GM10248 (cell line): ENCODE data around the gene SH3PXD2B.

ENCODE experiments used
- CTCF ChIA-PET: fragments of 300-600 bp; sonication (Branson Sonifier 250); formaldehyde crosslinking; extraction: SDS; loops from one replicate; lab custom pipeline; 2021; ENCODE audit warnings: antibody characterized with exemption; lab: Yijun Ruan, JAX
- POLR2A ChIA-PET: fragments of 350-650 bp; sonication (Branson Sonifier 250); formaldehyde crosslinking; extraction: SDS; loops from one replicate; lab custom pipeline; 2020; ENCODE audit warnings: antibody characterized with exemption; lab: Yijun Ruan, JAX
- DNase-seq: peaks from one replicate; pipeline ENCODE4 v3.0.0; 2012; ENCODE audit errors: extremely low spot score
- TF ChIP-seq, protein P1 (sequence below): IDR thresholded peaks from 2 replicates; pipeline ENCODE4 v1.5.1; 2012; ENCODE audit warnings: mild to moderate bottlenecking, low read depth; ENCODE audit errors: extremely low read depth, missing control alignments, control extremely low read depth

SH3PXD2B gene

DNA sequence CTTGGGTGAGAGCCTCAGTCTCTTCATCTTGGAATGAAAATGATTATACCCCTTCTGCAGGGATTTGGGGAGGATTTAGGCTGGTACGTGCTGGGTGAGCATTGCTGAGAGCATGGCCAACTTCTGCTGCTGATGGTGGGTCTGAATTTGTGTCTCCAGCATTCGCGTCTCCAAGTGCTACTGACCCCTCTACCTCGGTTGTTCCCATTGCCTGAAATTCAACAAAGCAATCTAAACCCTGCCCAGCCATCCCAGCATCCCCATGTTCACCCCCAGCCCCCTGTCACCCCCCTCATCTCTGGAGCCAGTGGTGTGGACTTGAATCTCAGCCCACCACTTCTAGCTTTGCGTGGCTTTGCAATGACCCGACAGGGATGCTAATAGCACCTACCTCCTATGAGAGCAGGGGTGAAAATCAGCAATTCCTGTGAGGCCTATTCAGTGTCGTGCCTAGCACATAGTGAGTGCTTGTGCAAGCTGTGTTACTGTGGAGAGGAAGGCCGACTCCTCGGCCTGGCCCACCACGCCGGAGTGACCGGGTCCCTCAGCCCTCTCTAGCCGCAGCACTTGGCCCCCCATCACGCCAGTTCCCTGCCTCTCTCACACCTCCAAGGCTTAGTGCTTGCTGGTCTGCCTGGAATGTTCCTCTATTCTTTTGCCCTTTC is 43.4 kb upstream of the SH3PXD2B start:
- no peak for DNase-seq
- POLR2A ChIA-PET, result no interaction called here
- CTCF ChIA-PET, result no interaction called here
- TF ChIP-seq, protein P1, sequence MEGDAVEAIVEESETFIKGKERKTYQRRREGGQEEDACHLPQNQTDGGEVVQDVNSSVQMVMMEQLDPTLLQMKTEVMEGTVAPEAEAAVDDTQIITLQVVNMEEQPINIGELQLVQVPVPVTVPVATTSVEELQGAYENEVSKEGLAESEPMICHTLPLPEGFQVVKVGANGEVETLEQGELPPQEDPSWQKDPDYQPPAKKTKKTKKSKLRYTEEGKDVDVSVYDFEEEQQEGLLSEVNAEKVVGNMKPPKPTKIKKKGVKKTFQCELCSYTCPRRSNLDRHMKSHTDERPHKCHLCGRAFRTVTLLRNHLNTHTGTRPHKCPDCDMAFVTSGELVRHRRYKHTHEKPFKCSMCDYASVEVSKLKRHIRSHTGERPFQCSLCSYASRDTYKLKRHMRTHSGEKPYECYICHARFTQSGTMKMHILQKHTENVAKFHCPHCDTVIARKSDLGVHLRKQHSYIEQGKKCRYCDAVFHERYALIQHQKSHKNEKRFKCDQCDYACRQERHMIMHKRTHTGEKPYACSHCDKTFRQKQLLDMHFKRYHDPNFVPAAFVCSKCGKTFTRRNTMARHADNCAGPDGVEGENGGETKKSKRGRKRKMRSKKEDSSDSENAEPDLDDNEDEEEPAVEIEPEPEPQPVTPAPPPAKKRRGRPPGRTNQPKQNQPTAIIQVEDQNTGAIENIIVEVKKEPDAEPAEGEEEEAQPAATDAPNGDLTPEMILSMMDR, result no peak

DNA sequence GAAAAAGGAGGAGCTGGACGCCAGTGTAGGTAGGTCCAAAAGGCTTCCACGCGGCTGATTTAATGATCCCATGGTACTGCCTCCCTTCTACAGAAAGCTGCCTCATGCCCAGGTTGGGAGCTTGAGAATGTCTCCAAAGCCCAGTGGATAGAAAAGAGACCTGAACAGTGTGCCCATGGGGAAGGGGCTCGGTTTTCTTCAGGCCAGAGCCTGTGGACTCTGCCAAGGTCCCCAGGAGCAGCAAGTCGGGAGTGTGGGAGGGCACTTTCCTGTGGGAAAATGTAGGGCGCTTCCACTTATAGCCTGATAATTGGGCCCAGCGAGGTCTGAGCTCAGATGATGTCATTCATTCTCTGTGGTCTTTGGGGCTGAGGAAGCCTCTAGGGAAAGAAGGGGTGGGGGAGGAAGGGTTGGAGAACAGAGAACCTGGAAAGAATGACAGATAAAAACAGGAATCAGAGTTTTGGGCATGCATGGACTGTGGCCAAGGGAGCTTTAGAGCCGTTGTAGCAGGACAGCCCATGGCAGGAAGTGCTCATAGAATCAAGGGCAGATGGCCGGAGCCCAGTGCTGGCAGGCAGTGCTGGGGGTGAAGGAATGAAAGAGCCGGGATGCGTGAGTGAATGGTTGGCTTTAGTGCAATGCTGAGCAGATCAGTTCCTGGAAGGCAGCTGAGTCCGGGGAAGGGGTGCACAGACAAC is 42.5 kb upstream of the SH3PXD2B start:
- ChIA-PET CTCF (no interaction called here), POLR2A (no interaction called here)
- TF ChIP-seq, protein P1, result no peak
- DNase-seq, result no peak

DNA sequence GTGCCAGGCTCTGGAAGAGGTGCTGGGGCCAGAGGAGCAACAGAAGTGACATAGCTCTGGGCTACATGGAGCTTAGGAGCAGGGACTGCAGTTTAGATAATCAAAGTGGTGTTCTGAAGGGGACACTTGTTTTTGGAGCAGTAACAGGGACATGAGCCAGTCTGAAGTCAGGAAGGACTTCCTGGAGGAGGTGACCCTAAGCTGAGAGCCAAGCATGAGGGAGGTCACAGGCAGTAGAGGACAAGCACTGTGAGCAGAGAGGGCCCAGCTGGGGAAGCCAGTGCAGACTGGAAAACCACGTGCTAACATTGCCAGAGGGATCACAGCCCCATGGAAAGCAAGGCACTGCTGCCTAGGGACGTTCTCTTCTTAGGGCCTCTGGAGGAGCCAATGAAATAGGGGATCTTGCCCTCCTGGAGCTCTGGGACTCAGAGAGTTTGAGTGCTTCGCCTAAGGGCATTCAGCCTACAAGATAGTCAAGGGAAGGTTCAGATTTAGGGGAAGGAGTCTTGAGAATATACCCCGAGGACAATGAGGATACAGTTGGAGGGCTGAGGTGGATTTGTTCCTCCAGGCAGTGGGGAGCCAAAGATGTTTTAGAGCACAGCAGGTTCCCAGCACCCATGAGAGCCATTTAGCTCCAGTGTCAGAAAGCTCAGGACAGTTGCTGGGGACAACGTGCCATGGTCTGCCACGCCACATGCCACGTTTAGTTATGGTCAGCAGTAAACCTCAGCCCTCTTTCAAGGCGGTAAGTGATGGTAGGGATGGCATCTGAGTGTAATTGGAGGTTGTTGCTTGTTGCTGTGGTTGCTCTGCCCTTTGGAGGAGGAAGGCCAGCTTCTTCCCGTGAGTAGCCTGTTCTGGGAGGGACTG is 40.5 kb upstream of the SH3PXD2B start:
- DNase-seq, result no peak
- CTCF ChIA-PET, result interaction anchor here (1.2 kb wide), 1 partner anchor 34 kb away, joined by 3 read pairs; no protein-coding TSS in a partner anchor
- POLR2A ChIA-PET, result no interaction called here
- TF ChIP-seq, protein P1, result no peak

DNA sequence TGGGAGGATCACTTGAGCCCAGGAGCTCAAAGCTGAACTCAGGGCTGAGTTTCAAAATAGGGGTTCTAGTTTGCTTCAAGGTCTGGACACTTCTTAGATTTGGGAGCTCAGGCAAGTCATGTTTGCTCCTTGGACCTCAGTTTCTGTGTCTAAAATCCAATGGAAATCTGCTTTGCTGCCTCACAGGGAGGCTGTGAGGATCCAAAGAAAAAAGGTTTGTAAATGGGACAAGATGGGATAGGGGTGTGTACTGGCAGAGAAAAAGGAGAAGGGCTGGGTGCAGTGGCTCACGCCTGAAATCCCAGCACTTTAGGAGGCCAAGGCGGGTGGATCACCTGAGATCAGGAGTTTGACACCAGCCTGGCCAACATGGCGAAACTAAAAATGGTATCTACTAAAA is 39.6 kb upstream of the SH3PXD2B start:
- ChIA-PET POLR2A (no interaction called here), CTCF (interaction anchor here (0.8 kb wide), 1 partner anchor 15 kb away, joined by 3 read pairs; no protein-coding TSS in a partner anchor)
- no peak for DNase-seq
- TF ChIP-seq, protein P1, result no peak

DNA sequence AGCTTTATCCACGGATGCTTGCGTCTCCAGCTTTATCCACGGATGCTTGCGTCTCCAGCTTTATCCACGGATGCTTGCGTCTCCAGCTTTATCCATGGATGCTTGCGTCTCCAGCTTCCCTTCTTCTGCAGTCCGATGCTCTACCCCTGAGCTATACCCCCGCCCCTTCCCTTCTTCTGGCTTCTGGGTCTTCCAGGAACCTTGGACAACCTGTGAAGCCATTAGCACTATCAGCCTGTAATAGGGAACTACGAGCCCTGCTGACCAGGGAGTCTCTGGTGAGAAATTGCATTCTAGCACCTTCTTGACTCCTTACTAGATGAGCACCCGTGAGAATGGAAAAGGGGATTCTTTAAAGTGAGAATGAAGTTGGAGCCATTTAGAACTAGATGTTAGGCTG is 39.1 kb upstream of the SH3PXD2B start:
- POLR2A ChIA-PET, result no interaction called here

DNA sequence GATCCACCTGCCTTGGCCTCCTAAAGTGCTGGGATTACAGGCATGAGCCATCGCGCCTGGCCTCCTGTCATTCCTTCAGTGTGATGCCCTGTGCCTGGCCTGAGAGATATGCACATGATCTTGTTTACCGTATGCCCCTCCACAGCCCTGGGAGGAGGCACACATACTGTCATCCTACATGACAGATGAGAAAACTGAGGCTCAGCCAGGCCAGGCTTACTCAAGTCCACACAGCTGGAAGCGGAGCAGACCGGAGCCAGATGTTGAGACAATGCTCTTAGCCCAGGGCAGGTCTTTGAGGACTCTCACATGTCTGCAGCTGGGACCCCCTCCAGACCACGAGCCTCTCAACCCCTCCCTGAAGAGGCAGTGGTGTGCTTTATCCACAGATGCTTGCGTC is 38.7 kb upstream of the SH3PXD2B start:
- ChIA-PET POLR2A (no interaction called here), CTCF (interaction anchor here (0.8 kb wide), 1 partner anchor 14 kb away, joined by 3 read pairs; no protein-coding TSS in a partner anchor)
- no peak for DNase-seq
- TF ChIP-seq, protein P1, result no peak

More for the DNA sequence above, 39.1 kb upstream of the SH3PXD2B start:
- no peak for DNase-seq
- TF ChIP-seq, protein P1, result no peak
- CTCF ChIA-PET, result interaction anchor here (0.8 kb wide), 1 partner anchor 14 kb away, joined by 3 read pairs; no protein-coding TSS in a partner anchor
